Kidney (tissue), 14 donors: ENCODE measurements around the gene ACER3. TPM values are rescaled to one million over a fixed set of nuclear protein-coding genes. Genes with fewer than 3 reads are reported as not detected.
A peak's percentile ranks its signal among the peaks of the same experiment; 100 is the strongest.

ENCODE experiments used
- DNase-seq, 5 donors: peaks; one replicate each; pipeline ENCODE4 v3.0.0-alpha.2; 2013 to 2020
- FAIRE-seq: peaks from 2 replicates; lab custom pipeline; 2012; peaks lifted over from hg19 to GRCh38; lab: Jason Lieb, UNC
- H3K27ac ChIP-seq, 2 donors: one replicate each; pipeline ENCODE4 v1.7.0; 2013; ENCODE audit warnings: low read depth in 2 of 2, low read length in 2 of 2, inconsistent platforms in 1 of 2
- H3K27me3 ChIP-seq: one replicate; pipeline ENCODE4 v1.7.1; 2013; ENCODE audit warnings: low read length, inconsistent platforms; ENCODE audit not compliant: control insufficient read depth, insufficient read depth
- H3K36me3 ChIP-seq, 3 donors: one replicate each; pipeline versions ENCODE4 v1.7.0 to v1.7.1; 2013; ENCODE audit warnings: low read length in 3 of 3, control low read depth in 1 of 3, inconsistent platforms in 1 of 3; ENCODE audit not compliant: insufficient read depth in 3 of 3, control insufficient read depth in 2 of 3
- H3K4me1 ChIP-seq, 3 donors: one replicate each; pipeline versions ENCODE4 v1.7.0 to v1.7.1; 2013; ENCODE audit warnings: low read length in 3 of 3, inconsistent platforms in 1 of 3, low read depth in 1 of 3; ENCODE audit not compliant: control insufficient read depth in 2 of 3, insufficient read depth in 2 of 3
- H3K4me3 ChIP-seq, 3 donors: one replicate each; pipeline versions ENCODE4 v1.7.0 to v1.8.1; 2013; ENCODE audit warnings: low read length in 3 of 3, control low read depth in 1 of 3, inconsistent platforms in 1 of 3
- H3K9ac ChIP-seq, 3 donors: one replicate each; pipeline versions ENCODE4 v1.7.0 to v1.7.1; 2013; ENCODE audit warnings: low read length in 3 of 3, control low read depth in 1 of 3, inconsistent platforms in 1 of 3
- H3K9me3 ChIP-seq, 3 donors: one replicate each; pipeline versions ENCODE4 v1.7.0 to v1.7.1; 2013; ENCODE audit warnings: low read length in 3 of 3, control low read depth in 1 of 3, inconsistent platforms in 1 of 3; ENCODE audit not compliant: control insufficient read depth in 2 of 3, insufficient read depth in 1 of 3
- intact Hi-C: fragments of 100-400 bp; cut with DNase I; formaldehyde crosslinking; loops from one replicate; pipeline ENCODE4 v1.11.1; 2022
- polyA plus RNA-seq: library from polyadenylated mRNA; stranded (reverse); fragments of 350-450 nt; fragmentation: Illumina TruSeq; extraction: RNeasy Lipid Tissue Mini Kit (QIAGEN cat#74804); gene quantifications from one replicate; pipeline ENCODE4 v1.2.3, GENCODE V29; 2014; ENCODE audit warnings: low read depth, low replicate concordance; ENCODE audit not compliant: insufficient read depth
- total RNA-seq: library from RNA; stranded (reverse); fragmentation: NEBNext Ultra II Directional; extraction: Animal tissue kit (Norgen Biotek cat#: 25700); gene quantifications from one replicate; pipeline ENCODE4 v1.2.1, GENCODE V29; 2021
- TF ChIP-seq, protein P1 (sequence below): IDR thresholded peaks from 3 replicates; pipeline ENCODE4 v1.5.1; 2012; ENCODE audit warnings: mild to moderate bottlenecking, moderate library complexity, borderline replicate concordance; ENCODE audit not compliant: insufficient read depth; ENCODE audit errors: extremely low read depth
- donor health status: control.
- donor health status: control.
- donor health status: control.
- donor health status: control.
- donor health status: control.
- donor health status: DM: yes; HTN: yes; CAD: no.
- donor health status: Normal renal cell carcinoma (clear cell type).

Gene ACER3
- total and polyA plus RNA-seq, 2 donors from 2014 or later = 5.9 to 35.3 TPM

DNA sequence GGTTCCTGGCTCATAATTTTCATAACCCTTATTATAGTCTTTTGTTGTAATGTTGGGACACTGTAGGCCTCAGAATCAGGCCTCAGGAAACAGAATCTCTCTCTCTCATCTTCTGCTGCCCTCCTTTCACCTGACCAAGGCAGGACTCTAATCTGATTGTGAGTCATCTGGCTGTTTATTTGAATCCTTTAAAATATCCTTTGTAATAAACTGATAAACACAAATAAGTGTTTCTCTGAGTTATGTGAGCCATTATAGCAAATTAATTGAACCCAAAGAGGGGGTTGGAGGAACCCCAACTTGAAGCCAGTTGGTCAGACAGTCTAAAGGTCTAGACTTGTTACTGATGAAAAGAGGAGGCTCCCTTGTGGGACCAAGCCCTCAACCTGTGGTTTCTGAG is 30.6 kb downstream of the ACER3 start:
- TF ChIP-seq, protein P1, sequence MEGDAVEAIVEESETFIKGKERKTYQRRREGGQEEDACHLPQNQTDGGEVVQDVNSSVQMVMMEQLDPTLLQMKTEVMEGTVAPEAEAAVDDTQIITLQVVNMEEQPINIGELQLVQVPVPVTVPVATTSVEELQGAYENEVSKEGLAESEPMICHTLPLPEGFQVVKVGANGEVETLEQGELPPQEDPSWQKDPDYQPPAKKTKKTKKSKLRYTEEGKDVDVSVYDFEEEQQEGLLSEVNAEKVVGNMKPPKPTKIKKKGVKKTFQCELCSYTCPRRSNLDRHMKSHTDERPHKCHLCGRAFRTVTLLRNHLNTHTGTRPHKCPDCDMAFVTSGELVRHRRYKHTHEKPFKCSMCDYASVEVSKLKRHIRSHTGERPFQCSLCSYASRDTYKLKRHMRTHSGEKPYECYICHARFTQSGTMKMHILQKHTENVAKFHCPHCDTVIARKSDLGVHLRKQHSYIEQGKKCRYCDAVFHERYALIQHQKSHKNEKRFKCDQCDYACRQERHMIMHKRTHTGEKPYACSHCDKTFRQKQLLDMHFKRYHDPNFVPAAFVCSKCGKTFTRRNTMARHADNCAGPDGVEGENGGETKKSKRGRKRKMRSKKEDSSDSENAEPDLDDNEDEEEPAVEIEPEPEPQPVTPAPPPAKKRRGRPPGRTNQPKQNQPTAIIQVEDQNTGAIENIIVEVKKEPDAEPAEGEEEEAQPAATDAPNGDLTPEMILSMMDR = no peak
- Histone ChIP-seq H3K27ac (no peak overlapping the region), H3K36me3 (no peaks in the 10 kb centered on the region), H3K9me3 (no peaks in the 10 kb centered on the region), H3K4me1 (no peaks in the 10 kb centered on the region), H3K27me3 (no peaks in the 10 kb centered on the region), H3K4me3 (no peak overlapping the region), H3K9ac (no peak overlapping the region)
- DNase-seq (no peak), FAIRE-seq (no peak)
- intact Hi-C loops = no loop called here

DNA sequence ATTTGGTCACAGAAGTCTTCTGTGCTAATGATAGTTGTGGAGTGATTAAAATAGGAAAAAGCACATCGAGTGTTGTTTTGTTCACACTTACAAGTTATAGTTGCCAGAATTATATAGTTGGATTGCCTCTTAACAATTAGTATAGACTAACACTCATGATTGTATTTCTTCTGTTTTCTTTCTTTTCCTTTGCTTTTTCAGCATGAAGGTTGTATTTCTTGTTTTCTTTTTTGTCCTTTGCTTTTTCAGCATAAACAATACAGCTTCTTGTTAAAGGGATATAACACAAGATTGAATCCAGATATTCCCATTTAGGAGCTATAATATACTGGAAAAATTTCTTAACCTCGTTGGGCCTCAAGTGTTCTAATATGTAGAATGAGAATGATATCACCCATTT is 31.1 kb downstream of the ACER3 start:
- FAIRE-seq = no peak
- no peak for DNase-seq

DNA sequence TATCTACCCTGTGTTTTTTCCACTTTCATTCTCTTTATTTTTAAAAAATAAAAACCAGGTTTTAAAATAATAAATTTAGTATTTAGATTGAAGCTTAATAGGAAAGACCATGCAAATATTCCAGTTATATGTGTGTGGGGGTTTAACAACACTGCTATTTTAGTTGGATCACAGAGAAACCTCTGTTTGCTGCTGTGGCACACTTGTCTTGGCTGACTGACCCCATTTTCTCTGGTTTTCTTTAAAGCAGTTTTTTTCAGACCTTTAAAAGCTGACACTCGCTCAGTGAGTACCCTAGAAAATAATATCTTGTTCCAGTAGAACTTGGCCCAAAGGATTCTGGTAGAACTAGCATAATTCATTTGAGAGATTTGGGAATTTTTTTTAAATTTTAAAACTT is 31.6 kb downstream of the ACER3 start:
- Histone ChIP-seq H3K9ac (no peak overlapping the region), H3K27ac (no peak overlapping the region), H3K4me1 (no peaks in the 10 kb centered on the region), H3K27me3 (no peaks in the 10 kb centered on the region), H3K9me3 (no peaks in the 10 kb centered on the region), H3K36me3 (no peaks in the 10 kb centered on the region), H3K4me3 (no peak overlapping the region)
- peak in 1 of 5 donors; percentile 4 for DNase-seq
- intact Hi-C loops = no loop called here
- FAIRE-seq = no peak
- TF ChIP-seq, protein P1 = no peak

More for the DNA sequence above, 31.1 kb downstream of the ACER3 start:
- TF ChIP-seq, protein P1 = no peak
- intact Hi-C loops = no loop called here
- Histone ChIP-seq H3K4me1 (no peaks in the 10 kb centered on the region), H3K9ac (no peak overlapping the region), H3K9me3 (no peaks in the 10 kb centered on the region), H3K27me3 (no peaks in the 10 kb centered on the region), H3K4me3 (no peak overlapping the region), H3K36me3 (no peaks in the 10 kb centered on the region), H3K27ac (no peak overlapping the region)

DNA sequence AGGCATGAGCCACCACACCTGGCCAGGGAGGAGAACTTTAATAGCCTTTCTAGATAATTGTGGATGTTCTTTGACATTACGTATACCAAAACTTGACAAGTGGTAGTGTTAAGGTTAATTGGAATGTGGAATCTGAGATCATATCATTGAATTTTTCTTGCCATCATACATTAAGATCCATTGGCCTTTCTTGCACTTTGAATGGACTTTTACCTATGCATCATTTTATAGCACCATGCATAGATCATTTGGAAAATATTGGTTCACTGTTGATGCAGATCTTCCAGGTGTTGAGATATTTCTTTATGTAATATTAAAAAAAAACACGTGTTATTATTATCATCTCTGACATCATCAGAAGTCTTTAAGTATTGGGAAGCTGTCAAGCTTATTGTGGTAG is 36.5 kb downstream of the ACER3 start:
- DNase-seq = no peak
- H3K36me3 ChIP-seq = no peaks in the 10 kb centered on the region
- TF ChIP-seq, protein P1 = no peak
- no peak overlapping the region for H3K9ac ChIP-seq
- no peak for FAIRE-seq
- no peaks in the 10 kb centered on the region for H3K4me1 ChIP-seq
- intact Hi-C loops = no loop called here
- H3K9me3 ChIP-seq = no peaks in the 10 kb centered on the region
- H3K4me3 ChIP-seq = no peak overlapping the region
- no peak overlapping the region for H3K27ac ChIP-seq
- no peaks in the 10 kb centered on the region for H3K27me3 ChIP-seq
